NB4 (cell line): ENCODE measurements around the gene DTNBP1.
"Not testable (repeated sequence)": the region's sequence is repeated elsewhere in the genome, so short reads cannot be mapped to it uniquely, and the experiment has no call there.

ENCODE experiments used
- DNase-seq: peaks from one replicate; pipeline ENCODE4 v3.0.0; 2010; ENCODE audit warnings: low read depth
- H3K4me3 ChIP-seq: one replicate; pipeline ENCODE4 v1.5.1; 2011; ENCODE audit warnings: mild to moderate bottlenecking, low read depth, low read length, moderate library complexity
- MYC ChIP-seq: IDR thresholded peaks from 2 replicates; pipeline ENCODE4 v1.6.1; 2011; ENCODE audit warnings: low read depth, low read length
- POLR2A ChIP-seq: IDR thresholded peaks from 2 replicates; pipeline ENCODE4 v1.6.1; 2011; ENCODE audit warnings: mild to moderate bottlenecking; ENCODE audit not compliant: insufficient read length; ENCODE audit errors: extremely low read depth
- TF ChIP-seq, protein P1 (sequence below): IDR thresholded peaks from 2 replicates; pipeline ENCODE4 v1.6.1; 2011; ENCODE audit warnings: low read depth, low read length
- TF ChIP-seq, protein P2 (sequence below): IDR thresholded peaks from one replicate; pipeline ENCODE4 v1.5.1; 2012; ENCODE audit warnings: low read depth, low read length

DTNBP1 gene

DNA sequence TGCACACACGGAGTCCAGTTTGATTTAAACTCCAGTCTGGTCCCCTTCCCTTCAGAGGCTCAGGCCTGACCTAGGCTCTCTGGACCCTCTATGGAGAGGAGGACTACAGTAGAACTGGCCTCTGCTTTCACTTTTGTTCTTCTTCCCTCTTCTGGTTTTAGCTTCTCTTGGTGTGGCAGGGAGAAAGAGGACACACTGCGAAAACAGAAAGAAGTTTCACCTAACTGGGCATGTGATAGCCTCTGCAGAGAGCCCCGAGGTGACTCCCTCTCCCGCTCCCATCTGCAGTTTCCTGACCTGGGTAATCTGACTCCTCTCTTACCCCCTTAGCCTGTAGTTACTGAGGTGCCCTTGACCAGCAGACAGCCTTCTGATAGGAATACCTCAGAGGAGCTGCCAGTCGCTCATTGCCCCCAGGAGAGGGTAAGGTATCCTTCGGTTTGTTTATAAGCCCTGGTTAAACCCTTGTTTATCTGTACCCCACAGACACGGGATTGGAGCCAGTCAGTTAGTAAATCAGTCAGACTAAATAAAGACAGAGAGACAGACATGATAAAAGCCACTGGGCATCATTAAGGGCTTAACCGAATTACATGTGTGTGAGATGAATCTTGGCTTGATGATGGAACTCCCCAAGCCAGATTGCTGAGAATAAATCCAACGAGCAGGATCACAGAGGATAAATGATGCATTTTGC, 12.0 kb upstream of the DTNBP1 start:
- TF ChIP-seq POLR2A (no peak), MYC (no peak)
- TF ChIP-seq, protein P1, sequence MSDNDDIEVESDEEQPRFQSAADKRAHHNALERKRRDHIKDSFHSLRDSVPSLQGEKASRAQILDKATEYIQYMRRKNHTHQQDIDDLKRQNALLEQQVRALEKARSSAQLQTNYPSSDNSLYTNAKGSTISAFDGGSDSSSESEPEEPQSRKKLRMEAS = no peak
- no peak for DNase-seq
- no peak overlapping the region for H3K4me3 ChIP-seq

DNA sequence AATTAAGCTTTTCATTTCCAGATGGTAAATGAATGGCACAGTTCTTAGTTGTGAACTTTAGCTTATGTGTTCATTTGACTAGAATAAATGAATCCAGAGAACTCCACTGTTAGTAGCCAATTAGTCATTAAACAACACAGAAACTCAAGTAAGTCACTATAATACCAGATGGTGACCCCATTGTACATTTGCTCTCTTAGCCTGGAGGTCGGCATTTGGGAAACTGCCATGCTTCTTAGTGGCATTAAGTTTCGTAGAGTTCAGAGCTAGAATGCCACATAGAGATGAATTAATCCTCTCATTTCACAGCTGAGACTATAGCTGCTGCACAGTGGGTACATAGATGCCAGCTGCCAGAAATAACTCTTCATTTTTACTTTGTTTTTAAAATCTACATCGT, 10.8 kb upstream of the DTNBP1 start:
- no peak for DNase-seq
- H3K4me3 ChIP-seq = no peak overlapping the region
- no peak for TF ChIP-seq MYC
- TF ChIP-seq POLR2A = no peak

DNA sequence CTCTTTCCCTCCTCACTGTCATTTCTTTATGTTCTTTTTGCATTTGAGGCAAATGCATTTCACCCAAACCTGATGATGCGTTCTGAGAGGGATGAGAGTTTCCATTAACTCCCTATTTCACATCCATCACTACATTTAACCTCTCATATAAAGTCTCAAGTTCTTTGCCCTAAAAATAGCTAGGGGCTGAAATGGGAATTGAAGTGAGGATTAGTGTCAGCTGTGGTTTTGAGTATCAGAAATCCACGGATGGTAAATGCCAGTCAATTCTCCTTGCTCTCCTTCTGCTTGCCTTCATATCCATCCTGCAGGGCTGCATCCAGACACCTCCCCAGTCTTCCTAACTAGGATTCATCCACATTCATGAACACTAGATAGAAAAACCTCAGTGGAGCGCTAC, 10.0 kb upstream of the DTNBP1 start:
- no peak for DNase-seq
- TF ChIP-seq, protein P1 = no peak
- TF ChIP-seq MYC (no peak), POLR2A (no peak)
- TF ChIP-seq, protein P2, sequence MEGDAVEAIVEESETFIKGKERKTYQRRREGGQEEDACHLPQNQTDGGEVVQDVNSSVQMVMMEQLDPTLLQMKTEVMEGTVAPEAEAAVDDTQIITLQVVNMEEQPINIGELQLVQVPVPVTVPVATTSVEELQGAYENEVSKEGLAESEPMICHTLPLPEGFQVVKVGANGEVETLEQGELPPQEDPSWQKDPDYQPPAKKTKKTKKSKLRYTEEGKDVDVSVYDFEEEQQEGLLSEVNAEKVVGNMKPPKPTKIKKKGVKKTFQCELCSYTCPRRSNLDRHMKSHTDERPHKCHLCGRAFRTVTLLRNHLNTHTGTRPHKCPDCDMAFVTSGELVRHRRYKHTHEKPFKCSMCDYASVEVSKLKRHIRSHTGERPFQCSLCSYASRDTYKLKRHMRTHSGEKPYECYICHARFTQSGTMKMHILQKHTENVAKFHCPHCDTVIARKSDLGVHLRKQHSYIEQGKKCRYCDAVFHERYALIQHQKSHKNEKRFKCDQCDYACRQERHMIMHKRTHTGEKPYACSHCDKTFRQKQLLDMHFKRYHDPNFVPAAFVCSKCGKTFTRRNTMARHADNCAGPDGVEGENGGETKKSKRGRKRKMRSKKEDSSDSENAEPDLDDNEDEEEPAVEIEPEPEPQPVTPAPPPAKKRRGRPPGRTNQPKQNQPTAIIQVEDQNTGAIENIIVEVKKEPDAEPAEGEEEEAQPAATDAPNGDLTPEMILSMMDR = no peak
- no peak overlapping the region for H3K4me3 ChIP-seq

DNA sequence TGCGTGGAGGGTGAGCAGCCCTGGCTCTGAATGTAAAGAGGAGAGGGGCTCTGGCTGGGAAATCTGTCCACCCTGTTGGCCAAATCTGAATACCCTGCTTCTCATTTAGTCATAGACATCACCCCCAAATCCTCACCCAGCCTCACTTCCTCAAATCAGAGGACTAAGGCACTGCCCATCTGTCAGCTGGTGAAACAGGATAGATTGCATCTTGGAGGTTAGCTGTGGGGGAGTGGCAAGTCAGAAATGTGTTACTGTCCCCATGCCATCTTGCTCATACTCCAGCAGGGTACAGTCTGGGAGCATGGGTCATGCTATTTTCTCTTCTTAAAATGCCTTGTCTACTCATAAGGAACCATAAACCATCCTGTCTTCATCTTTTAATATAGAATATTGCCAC, 9.5 kb upstream of the DTNBP1 start:
- DNase-seq = peak; percentile 83
- no peak overlapping the region for H3K4me3 ChIP-seq
- TF ChIP-seq POLR2A = no peak
- TF ChIP-seq MYC = peak; percentile 36; the same call in 1 of the 2 replicates
- TF ChIP-seq, protein P2 = no peak
- TF ChIP-seq, protein P1 = peak; percentile 53

DNA sequence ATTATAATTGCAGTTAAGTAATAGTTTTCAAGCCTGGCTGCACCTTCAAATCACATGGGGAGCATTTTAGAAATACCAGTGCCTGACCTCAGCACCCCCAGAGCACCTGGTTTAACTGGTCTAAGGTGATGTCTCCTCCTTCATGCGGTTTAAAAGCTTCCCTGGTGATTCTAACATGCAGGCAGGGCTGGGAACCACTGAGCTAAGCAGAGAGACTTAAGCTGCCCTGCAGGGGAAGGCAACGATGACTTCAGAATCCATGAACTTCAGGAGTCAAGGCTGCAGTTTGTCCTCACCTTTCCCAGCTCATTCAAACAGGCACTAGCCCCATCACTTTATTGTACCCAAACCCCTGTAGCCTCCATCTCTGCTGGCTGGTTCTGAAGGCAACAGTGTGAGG, 6.1 kb upstream of the DTNBP1 start:
- H3K4me3 ChIP-seq = no peak overlapping the region
- TF ChIP-seq MYC = no peak
- no peak for DNase-seq

DNA sequence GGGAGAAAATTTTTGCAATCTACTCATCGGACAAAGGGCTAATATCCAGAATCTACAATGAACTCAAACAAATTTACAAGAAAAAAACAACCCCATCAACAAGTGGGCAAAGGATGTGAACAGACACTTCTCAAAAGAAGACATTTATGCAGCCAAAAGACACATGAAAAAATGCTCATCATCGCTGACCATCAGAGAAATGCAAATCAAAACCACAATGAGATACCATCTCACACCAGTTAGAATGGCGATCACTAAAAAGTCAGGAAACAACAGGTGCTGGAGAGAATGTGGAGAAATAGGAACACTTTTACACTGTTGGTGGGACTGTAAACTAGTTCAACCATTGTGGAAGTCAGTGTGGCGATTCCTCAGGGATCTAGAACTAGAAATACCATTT, 4.1 kb upstream of the DTNBP1 start:
- not testable (repeated sequence) for H3K4me3 ChIP-seq

DNA sequence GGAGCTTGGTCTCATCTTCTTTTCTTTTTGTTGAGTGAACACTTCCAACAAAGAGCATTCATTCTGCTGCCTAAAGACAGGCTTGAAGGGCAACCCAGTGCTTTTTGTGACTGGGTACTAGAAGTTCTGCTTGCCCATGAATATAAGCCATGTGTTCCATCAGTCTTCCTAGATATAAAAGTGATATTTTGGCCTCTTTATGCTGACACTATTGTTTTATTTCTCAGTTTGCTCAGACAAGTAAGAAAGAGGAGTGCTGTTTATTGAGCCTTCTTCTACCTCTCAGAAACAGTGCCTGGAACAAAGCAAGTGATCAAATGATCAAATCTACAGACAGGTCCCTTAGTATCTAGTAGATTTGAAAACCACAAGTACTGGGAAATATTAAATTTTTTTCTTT, 2.4 kb upstream of the DTNBP1 start:
- DNase-seq = no peak
- H3K4me3 ChIP-seq = no peak overlapping the region
- no peak for TF ChIP-seq POLR2A
- TF ChIP-seq, protein P2 = no peak
- TF ChIP-seq MYC = no peak
- TF ChIP-seq, protein P1 = no peak

More for the DNA sequence above, 4.1 kb upstream of the DTNBP1 start:
- not testable (repeated sequence) for DNase-seq

DNA sequence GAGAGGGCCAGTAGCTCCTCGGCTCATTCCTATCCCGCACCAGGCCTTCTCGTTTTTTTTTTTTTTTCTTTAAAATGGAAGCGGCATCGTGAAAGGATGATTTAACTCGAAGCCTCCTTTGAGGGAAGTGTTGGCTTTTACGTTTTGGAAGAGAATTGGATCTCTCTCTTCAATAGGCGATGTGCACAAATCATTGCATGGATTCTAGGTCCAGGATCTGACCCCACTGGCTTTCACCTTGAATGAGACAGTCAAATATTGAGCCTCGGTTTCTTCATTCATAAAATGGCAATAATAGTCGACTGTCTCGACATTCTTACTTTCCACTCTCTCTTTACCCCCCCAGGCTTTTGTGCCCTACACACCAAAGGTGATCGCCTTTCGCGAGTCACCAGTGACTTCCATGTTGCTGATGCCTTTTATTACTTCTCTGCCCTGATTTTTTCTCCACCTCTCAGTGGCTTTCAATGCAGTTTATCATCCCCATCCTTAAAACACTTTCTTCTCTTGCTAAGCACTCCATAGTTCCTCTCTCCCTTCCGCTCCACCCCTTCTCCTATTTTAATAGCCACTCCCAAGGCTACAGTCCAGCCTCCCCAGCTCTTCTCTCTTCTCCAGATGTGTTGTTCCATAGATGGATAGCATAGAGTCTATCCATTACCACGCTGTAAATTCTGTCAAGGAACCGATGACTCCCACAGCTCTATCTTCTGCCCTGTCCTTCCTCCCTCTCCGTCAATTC, 473 bp upstream of the DTNBP1 start:
- H3K4me3 ChIP-seq = peak overlapping the region; percentile 42
- TF ChIP-seq, protein P2 = no peak
- TF ChIP-seq MYC (no peak), POLR2A (no peak)
- no peak for DNase-seq
